ENCODE data around the gene EEF1AKMT1. TPM values are rescaled to one million over a fixed set of nuclear protein-coding genes. Genes with fewer than 3 reads are reported as not detected.
A peak's percentile ranks its signal among the peaks of the same experiment; 100 is the strongest.
"Not testable (repeated sequence)": the region's sequence is repeated elsewhere in the genome, so short reads cannot be mapped to it uniquely, and the experiment has no call there.

EEF1AKMT1 gene
- total and polyA plus RNA-seq, 3 experiments from 2014 or later, result 13.9 to 21.5 (median 20.1) TPM

- H3K36me3 Mint-ChIP-seq, result peaks cover 8 to 62% (median 19%) of the 10 kb centered on the region in 3 donors
- H3K4me3 Mint-ChIP-seq, result no peak overlapping the region
- Histone ChIP-seq H3K9me3 (ENCODE audit: low read length) (no peaks in the 10 kb centered on the region), H3K4me1 (ENCODE audit: insufficient read depth, low read length) (no peaks in the 10 kb centered on the region), H3K4me3 (ENCODE audit: low read length) (no peak overlapping the region), H3K27ac (ENCODE audit: low read depth, low read length) (no peak overlapping the region), H3K27me3 (ENCODE audit: insufficient read depth, low read length, poor library complexity, severe bottlenecking) (no peaks in the 10 kb centered on the region), H3K36me3 (ENCODE audit: insufficient read depth, low read length) (no peaks in the 10 kb centered on the region)
- no peak overlapping the region for H3K27ac Mint-ChIP-seq
- H3K27me3 Mint-ChIP-seq, result peaks cover 0 to 2% of the 10 kb centered on the region in 2 donors
- ChIA-PET POLR2A (no interaction called here), CTCF (no interaction called here)
- H3K4me1 Mint-ChIP-seq, result no peaks in the 10 kb centered on the region
- no peak for DNase-seq
- peaks cover 45 to 77% (median 55%) of the 10 kb centered on the region in 5 donors for H3K9me3 Mint-ChIP-seq
Measured at GRCh38 chr13:20749377-20749776, 24.4 kb downstream of the EEF1AKMT1 start.

GRCh38 chr13:20743830-20744404 lies 29.8 kb downstream of the EEF1AKMT1 start:
- H3K4me1 Mint-ChIP-seq; H3K36me3 ChIP-seq (ENCODE audit: insufficient read depth, low read length); POLR2A ChIA-PET; H3K4me3 Mint-ChIP-seq; H3K4me1 ChIP-seq (ENCODE audit: insufficient read depth, low read length); H3K4me3 ChIP-seq (ENCODE audit: low read length); H3K9me3 ChIP-seq (ENCODE audit: low read length); H3K27ac ChIP-seq (ENCODE audit: low read depth, low read length); H3K27me3 Mint-ChIP-seq; H3K27me3 ChIP-seq (ENCODE audit: insufficient read depth, low read length, poor library complexity, severe bottlenecking); CTCF ChIA-PET; DNase-seq; H3K27ac Mint-ChIP-seq: not testable (repeated sequence)
- Mint-ChIP-seq H3K9me3 (peaks cover 14 to 29% (median 18%) of the 10 kb centered on the region in 5 donors), H3K36me3 (peaks cover 4 to 36% (median 6%) of the 10 kb centered on the region in 3 donors)

DNA sequence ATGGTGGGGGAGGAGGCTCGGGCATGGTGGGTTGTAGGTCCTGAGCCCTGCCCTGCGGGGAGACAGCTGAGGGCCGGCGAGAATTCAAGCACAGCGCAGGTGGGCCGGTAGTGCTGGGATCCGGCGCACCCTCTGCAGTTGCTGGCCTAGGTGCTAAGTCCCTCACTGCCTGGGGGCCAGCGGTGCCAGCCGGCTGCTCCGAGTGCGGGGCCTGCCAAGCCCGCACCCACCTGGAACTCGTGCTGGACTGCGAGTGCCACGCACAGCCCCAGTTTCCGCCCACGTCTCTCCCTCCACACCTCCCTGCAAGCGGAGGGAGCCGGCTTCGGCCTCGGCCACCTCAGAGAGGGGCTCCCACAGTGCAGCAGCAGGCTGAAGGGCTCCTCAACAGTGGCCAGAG lies 33.7 kb downstream of the EEF1AKMT1 start:
- Histone ChIP-seq H3K9me3 (ENCODE audit: low read length) (no peaks in the 10 kb centered on the region), H3K4me3 (ENCODE audit: low read length) (no peak overlapping the region), H3K36me3 (ENCODE audit: insufficient read depth, low read length) (no peaks in the 10 kb centered on the region), H3K4me1 (ENCODE audit: insufficient read depth, low read length) (no peaks in the 10 kb centered on the region), H3K27me3 (ENCODE audit: insufficient read depth, low read length, poor library complexity, severe bottlenecking) (no peaks in the 10 kb centered on the region), H3K27ac (ENCODE audit: low read depth, low read length) (no peak overlapping the region)
- DNase-seq, result no peak
- H3K36me3 Mint-ChIP-seq, result peaks cover 3 to 22% (median 7%) of the 10 kb centered on the region in 3 donors
- no peaks in the 10 kb centered on the region for H3K4me1 Mint-ChIP-seq
- POLR2A ChIA-PET, result interaction anchor here (0.5 kb wide), 1 partner anchor 36 kb away, joined by 3 read pairs; no protein-coding TSS in a partner anchor
- CTCF ChIA-PET, result no interaction called here
- no peak overlapping the region for H3K27ac Mint-ChIP-seq
- H3K4me3 Mint-ChIP-seq, result no peak overlapping the region
- peaks cover 0 to 12% (median 4%) of the 10 kb centered on the region in 5 donors for H3K9me3 Mint-ChIP-seq
- no peaks in the 10 kb centered on the region for H3K27me3 Mint-ChIP-seq

GRCh38 chr13:20738616-20739015 lies 35.1 kb downstream of the EEF1AKMT1 start:
- peaks cover 0 to 8% (median 0%) of the 10 kb centered on the region in 5 donors for H3K9me3 Mint-ChIP-seq
- peaks cover 3 to 18% (median 10%) of the 10 kb centered on the region in 3 donors for H3K36me3 Mint-ChIP-seq
- no peak overlapping the region for H3K27ac Mint-ChIP-seq
- no peaks in the 10 kb centered on the region for H3K4me1 Mint-ChIP-seq
- H3K4me3 Mint-ChIP-seq, result no peak overlapping the region
- Histone ChIP-seq H3K36me3 (ENCODE audit: insufficient read depth, low read length) (no peaks in the 10 kb centered on the region), H3K9me3 (ENCODE audit: low read length) (no peaks in the 10 kb centered on the region), H3K27ac (ENCODE audit: low read depth, low read length) (no peak overlapping the region), H3K27me3 (ENCODE audit: insufficient read depth, low read length, poor library complexity, severe bottlenecking) (no peaks in the 10 kb centered on the region), H3K4me1 (ENCODE audit: insufficient read depth, low read length) (no peaks in the 10 kb centered on the region), H3K4me3 (ENCODE audit: low read length) (no peak overlapping the region)
- ChIA-PET POLR2A (no interaction called here), CTCF (no interaction called here)
- DNase-seq, result no peak
- no peaks in the 10 kb centered on the region for H3K27me3 Mint-ChIP-seq

DNA sequence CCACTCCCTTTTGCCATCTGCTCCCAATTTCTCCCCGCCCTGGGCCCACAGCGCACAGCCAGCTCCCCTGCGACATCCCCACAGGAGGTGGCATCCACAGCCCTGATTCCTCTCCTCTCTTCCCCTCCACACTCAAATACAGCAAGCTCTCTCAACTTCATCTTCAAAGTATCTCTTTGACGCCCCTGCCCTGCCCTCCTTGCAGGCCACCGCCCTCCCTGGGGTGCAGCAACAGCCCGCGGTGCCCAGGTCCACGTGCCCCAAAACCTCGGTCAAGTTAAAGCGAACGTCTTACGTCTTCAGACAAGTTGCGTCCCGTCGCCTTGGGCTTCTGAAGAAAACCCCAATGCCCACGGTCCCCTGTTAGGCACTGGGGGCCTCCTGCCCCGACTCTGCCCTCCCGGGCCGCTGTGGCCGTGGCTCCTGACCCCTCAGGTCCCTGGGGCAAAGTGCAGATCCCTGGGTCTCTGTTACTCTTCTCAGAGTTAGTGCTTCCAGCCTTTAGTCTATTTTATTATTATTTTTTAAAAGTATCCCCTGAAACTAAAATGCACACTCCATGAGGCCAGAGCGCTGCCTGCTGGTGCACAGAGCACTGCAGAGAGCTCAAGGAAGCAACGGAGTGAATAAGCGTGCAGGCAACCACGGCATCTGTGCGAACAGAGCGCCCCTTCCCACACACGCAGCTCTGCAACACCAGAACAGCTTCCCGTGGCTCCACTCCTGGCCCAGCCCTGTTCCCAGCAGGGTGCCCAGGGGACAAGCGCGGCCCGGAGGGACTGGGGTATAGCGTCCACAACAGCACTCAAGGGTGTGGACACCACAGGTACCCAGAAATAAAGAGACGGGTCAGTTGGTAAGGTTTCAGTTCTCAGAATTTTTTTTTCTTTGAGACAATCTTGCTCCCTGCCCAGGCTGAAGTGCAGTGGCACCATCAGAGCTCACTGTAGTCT lies 43.9 kb downstream of the EEF1AKMT1 start:
- DNase-seq, result no peak
- H3K4me3 ChIP-seq (ENCODE audit: low read length), result no peak overlapping the region
- H3K4me1 ChIP-seq (ENCODE audit: insufficient read depth, low read length), result no peaks in the 10 kb centered on the region
- Mint-ChIP-seq H3K27ac (peak overlapping the region in 1 of 8 donors; percentile 91), H3K36me3 (peaks cover 9 to 16% (median 12%) of the 10 kb centered on the region in 3 donors), H3K27me3 (peaks cover 0 to 5% of the 10 kb centered on the region in 2 donors), H3K4me3 (no peak overlapping the region), H3K4me1 (no peaks in the 10 kb centered on the region), H3K9me3 (no peaks in the 10 kb centered on the region)
- no peaks in the 10 kb centered on the region for H3K9me3 ChIP-seq (ENCODE audit: low read length)
- POLR2A ChIA-PET, result no interaction called here
- CTCF ChIA-PET, result no interaction called here
- H3K27ac ChIP-seq (ENCODE audit: low read depth, low read length), result no peak overlapping the region
- no peaks in the 10 kb centered on the region for H3K27me3 ChIP-seq (ENCODE audit: insufficient read depth, low read length, poor library complexity, severe bottlenecking)
- H3K36me3 ChIP-seq (ENCODE audit: insufficient read depth, low read length), result no peaks in the 10 kb centered on the region

GRCh38 chr13:20728579-20729311 lies 45.0 kb downstream of the EEF1AKMT1 start:
- Histone ChIP-seq H3K36me3 (ENCODE audit: insufficient read depth, low read length) (no peaks in the 10 kb centered on the region), H3K27ac (ENCODE audit: low read depth, low read length) (no peak overlapping the region), H3K27me3 (ENCODE audit: insufficient read depth, low read length, poor library complexity, severe bottlenecking) (no peaks in the 10 kb centered on the region), H3K4me3 (ENCODE audit: low read length) (no peak overlapping the region), H3K9me3 (ENCODE audit: low read length) (no peaks in the 10 kb centered on the region), H3K4me1 (ENCODE audit: insufficient read depth, low read length) (no peaks in the 10 kb centered on the region)
- DNase-seq, result no peak
- peaks cover 0 to 5% of the 10 kb centered on the region in 2 donors for H3K27me3 Mint-ChIP-seq
- no peaks in the 10 kb centered on the region for H3K4me1 Mint-ChIP-seq
- H3K4me3 Mint-ChIP-seq, result no peak overlapping the region
- H3K36me3 Mint-ChIP-seq, result peaks cover 9 to 13% (median 12%) of the 10 kb centered on the region in 3 donors
- H3K9me3 Mint-ChIP-seq, result no peaks in the 10 kb centered on the region
- H3K27ac Mint-ChIP-seq, result peak overlapping the region in 1 of 8 donors; percentile 63
- ChIA-PET CTCF (no interaction called here), POLR2A (no interaction called here)

- peaks cover 9 to 13% (median 12%) of the 10 kb centered on the region in 3 donors for H3K36me3 Mint-ChIP-seq
- POLR2A ChIA-PET, result no interaction called here
- H3K4me3 ChIP-seq (ENCODE audit: low read length), result no peak overlapping the region
- no peak overlapping the region for H3K27ac Mint-ChIP-seq
- no peak overlapping the region for H3K4me3 Mint-ChIP-seq
- no peaks in the 10 kb centered on the region for H3K27me3 ChIP-seq (ENCODE audit: insufficient read depth, low read length, poor library complexity, severe bottlenecking)
- H3K4me1 ChIP-seq (ENCODE audit: insufficient read depth, low read length), result no peaks in the 10 kb centered on the region
- H3K9me3 ChIP-seq (ENCODE audit: low read length), result no peaks in the 10 kb centered on the region
- H3K27ac ChIP-seq (ENCODE audit: low read depth, low read length), result no peak overlapping the region
- DNase-seq, result no peak
- CTCF ChIA-PET, result no interaction called here
- H3K27me3 Mint-ChIP-seq, result peaks cover 3 to 5% of the 10 kb centered on the region in 2 donors
- no peaks in the 10 kb centered on the region for H3K4me1 Mint-ChIP-seq
- H3K9me3 Mint-ChIP-seq, result no peaks in the 10 kb centered on the region
- H3K36me3 ChIP-seq (ENCODE audit: insufficient read depth, low read length), result no peaks in the 10 kb centered on the region
Measured at GRCh38 chr13:20727856-20728255, 45.9 kb downstream of the EEF1AKMT1 start.
